ENCODE data around the gene ARHGEF17. TPM values are rescaled to one million over a fixed set of nuclear protein-coding genes. Genes with fewer than 3 reads are reported as not detected.

The ARHGEF17 gene
- total RNA-seq, 1 experiment from 2014 or later = 77.9 TPM

DNA sequence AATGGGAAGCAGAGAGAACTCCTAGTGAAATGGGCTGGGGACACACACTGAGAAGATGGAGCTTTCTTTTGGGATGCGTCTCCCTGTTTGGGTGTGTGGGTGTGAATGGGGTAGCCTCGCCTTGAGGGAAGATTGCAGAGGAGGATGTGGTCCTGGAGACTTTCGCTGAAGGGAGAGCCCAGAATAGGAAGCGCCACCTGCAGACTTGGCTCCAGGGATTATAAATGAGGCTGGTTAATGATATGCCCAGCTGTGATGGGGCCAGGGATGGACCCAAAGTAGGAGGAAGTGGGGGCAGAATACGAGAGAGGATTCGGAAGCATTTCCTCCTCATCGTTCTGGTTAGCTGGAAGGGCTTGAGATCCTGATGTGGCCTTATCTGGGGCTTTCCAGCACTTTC is 81.8 kb downstream of the ARHGEF17 start:
- BruUV-seq (replicated peaks) = no TSS peak
- H3K27me3 Mint-ChIP-seq (ENCODE audit: insufficient read depth, unreplicated experiment) = no peaks in the 10 kb centered on the region
- no peaks in the 10 kb centered on the region for H3K9me3 Mint-ChIP-seq (ENCODE audit: unreplicated experiment)
- no peak for DNase-seq
- TF ChIP-seq, protein P1, sequence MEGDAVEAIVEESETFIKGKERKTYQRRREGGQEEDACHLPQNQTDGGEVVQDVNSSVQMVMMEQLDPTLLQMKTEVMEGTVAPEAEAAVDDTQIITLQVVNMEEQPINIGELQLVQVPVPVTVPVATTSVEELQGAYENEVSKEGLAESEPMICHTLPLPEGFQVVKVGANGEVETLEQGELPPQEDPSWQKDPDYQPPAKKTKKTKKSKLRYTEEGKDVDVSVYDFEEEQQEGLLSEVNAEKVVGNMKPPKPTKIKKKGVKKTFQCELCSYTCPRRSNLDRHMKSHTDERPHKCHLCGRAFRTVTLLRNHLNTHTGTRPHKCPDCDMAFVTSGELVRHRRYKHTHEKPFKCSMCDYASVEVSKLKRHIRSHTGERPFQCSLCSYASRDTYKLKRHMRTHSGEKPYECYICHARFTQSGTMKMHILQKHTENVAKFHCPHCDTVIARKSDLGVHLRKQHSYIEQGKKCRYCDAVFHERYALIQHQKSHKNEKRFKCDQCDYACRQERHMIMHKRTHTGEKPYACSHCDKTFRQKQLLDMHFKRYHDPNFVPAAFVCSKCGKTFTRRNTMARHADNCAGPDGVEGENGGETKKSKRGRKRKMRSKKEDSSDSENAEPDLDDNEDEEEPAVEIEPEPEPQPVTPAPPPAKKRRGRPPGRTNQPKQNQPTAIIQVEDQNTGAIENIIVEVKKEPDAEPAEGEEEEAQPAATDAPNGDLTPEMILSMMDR (IDR thresholded peaks at IDR 0.05; ENCODE audit: insufficient read depth in 1 of 2, low read depth in 1 of 2, low read length in 1 of 2, severe bottlenecking in 1 of 2, unreplicated experiment in 1 of 2) = no peak
- Histone ChIP-seq H3K27me3 (replicated peaks; ENCODE audit: control insufficient read depth, insufficient read depth, low read length) (no peaks in the 10 kb centered on the region), H3K9me3 (no peaks in the 10 kb centered on the region), H3K4me1 (peaks cover 4% of the 10 kb centered on the region), H3K36me3 (ENCODE audit: control insufficient read depth, insufficient read depth, low read length) (no peaks in the 10 kb centered on the region), H3K4me3 (ENCODE audit: low read depth, low read length) (no peak overlapping the region)
- ChIA-PET CTCF (no interaction called here), POLR2A (interaction anchor here (0.6 kb wide), 1 partner anchor 13 kb away, joined by 6 read pairs; no protein-coding TSS in a partner anchor)
- no peak overlapping the region for H3K4me3 Mint-ChIP-seq (ENCODE audit: unreplicated experiment)
- peaks cover 14% of the 10 kb centered on the region for H3K36me3 Mint-ChIP-seq (ENCODE audit: insufficient read depth, unreplicated experiment)
- H3K4me1 Mint-ChIP-seq (ENCODE audit: low read depth, unreplicated experiment) = no peaks in the 10 kb centered on the region
- H3K27ac Mint-ChIP-seq (ENCODE audit: unreplicated experiment) = no peak overlapping the region
- intact Hi-C loops (cut with micrococcal nuclease; ENCODE audit: unreplicated experiment) = no loop called here

DNA sequence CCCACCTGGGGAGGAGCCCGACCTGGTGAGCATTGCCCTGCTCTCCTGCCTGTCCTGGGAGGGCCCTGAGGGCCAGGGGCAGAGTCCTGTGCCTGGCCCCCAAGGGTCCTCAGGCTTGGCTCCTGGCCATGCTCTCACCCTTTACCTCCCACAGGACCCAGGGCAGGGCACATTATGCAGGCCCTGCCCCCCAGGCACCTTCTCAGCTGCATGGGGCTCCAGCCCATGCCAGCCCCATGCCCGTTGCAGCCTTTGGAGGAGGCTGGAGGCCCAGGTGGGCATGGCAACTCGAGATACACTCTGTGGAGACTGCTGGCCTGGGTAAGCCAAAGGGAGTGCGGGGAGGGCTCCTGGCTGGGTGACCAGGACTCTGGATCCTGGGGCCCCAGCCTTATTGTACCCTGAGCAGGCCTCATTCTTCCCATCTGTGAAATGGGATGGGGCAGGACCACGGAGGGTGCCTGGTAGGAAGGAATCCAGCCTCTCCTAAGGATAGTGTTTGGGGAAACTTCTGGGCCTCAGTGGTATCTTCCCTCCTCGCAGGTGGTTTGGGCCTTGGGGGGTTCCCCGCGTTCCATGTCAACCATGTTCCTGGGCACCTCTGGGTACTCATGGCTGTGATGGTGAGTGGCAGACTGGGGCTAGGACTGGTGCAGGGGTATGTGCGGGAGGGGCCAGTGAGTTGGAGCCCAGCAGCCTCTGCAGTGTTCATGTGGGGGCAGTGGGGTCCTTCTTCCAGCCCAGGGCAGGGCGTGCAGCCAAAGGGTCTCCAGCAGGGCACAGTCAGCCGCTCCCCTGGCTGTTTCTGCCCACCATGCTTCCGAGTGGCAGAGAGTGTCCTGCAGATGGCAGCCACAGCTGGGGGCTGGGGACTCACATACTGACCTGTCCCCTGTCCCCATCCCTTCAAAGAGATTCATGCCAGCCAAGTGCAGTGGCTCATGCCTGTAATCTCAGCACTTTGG is 82.8 kb downstream of the ARHGEF17 start:
- Histone ChIP-seq H3K36me3 (ENCODE audit: control insufficient read depth, insufficient read depth, low read length) (no peaks in the 10 kb centered on the region), H3K4me3 (ENCODE audit: low read depth, low read length) (no peak overlapping the region), H3K27me3 (replicated peaks; ENCODE audit: control insufficient read depth, insufficient read depth, low read length) (no peaks in the 10 kb centered on the region), H3K9me3 (no peaks in the 10 kb centered on the region), H3K4me1 (peaks cover 4% of the 10 kb centered on the region)
- Mint-ChIP-seq H3K27me3 (ENCODE audit: insufficient read depth, unreplicated experiment) (no peaks in the 10 kb centered on the region), H3K36me3 (ENCODE audit: insufficient read depth, unreplicated experiment) (peaks cover 14% of the 10 kb centered on the region), H3K4me3 (ENCODE audit: unreplicated experiment) (no peak overlapping the region), H3K27ac (ENCODE audit: unreplicated experiment) (no peak overlapping the region), H3K9me3 (ENCODE audit: unreplicated experiment) (no peaks in the 10 kb centered on the region), H3K4me1 (ENCODE audit: low read depth, unreplicated experiment) (no peaks in the 10 kb centered on the region)
- no peak for DNase-seq
- BruUV-seq (replicated peaks) = no TSS peak
- intact Hi-C loops (cut with micrococcal nuclease; ENCODE audit: unreplicated experiment) = no loop called here
- ChIA-PET CTCF (interaction anchor here (0.5 to 0.6 kb wide), 2 partner anchors 40 to 84 kb away, joined by 4 to 8 read pairs; no protein-coding TSS in a partner anchor), POLR2A (no interaction called here)
- TF ChIP-seq, protein P1 (IDR thresholded peaks at IDR 0.05; ENCODE audit: insufficient read depth in 1 of 2, low read depth in 1 of 2, low read length in 1 of 2, severe bottlenecking in 1 of 2, unreplicated experiment in 1 of 2) = no peak

DNA sequence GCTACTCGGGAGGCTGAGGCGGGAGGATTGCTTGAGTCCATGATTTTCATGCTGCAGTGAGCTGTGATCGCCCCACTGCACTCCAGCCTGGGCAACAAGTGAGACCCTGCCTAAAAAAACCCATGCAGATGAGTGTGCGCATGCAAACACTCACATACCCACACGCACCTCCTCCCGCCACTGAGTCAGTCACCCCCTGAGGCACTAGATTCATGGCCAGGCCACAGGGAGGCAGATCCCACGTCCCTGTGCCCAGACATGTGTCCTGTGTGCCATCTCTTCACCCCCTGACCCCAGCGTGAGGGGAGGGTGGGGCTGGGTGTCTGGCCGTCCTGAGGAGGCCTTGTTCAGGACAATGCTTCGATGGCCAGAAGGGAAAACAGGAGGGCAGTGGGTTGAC is 83.6 kb downstream of the ARHGEF17 start:
- CTCF ChIA-PET = interaction anchor here (0.6 kb wide), 1 partner anchor 84 kb away, joined by 8 read pairs; no protein-coding TSS in a partner anchor
- H3K27me3 Mint-ChIP-seq (ENCODE audit: insufficient read depth, unreplicated experiment) = no peaks in the 10 kb centered on the region
- H3K27ac Mint-ChIP-seq (ENCODE audit: unreplicated experiment) = no peak overlapping the region
- DNase-seq = no peak
- no peaks in the 10 kb centered on the region for H3K9me3 Mint-ChIP-seq (ENCODE audit: unreplicated experiment)
- intact Hi-C loops (cut with micrococcal nuclease; ENCODE audit: unreplicated experiment) = no loop called here
- H3K27me3 ChIP-seq (replicated peaks; ENCODE audit: control insufficient read depth, insufficient read depth, low read length) = no peaks in the 10 kb centered on the region
- no peak overlapping the region for H3K4me3 ChIP-seq (ENCODE audit: low read depth, low read length)
- no peaks in the 10 kb centered on the region for H3K36me3 ChIP-seq (ENCODE audit: control insufficient read depth, insufficient read depth, low read length)
- no peaks in the 10 kb centered on the region for H3K4me1 Mint-ChIP-seq (ENCODE audit: low read depth, unreplicated experiment)
- peaks cover 20% of the 10 kb centered on the region for H3K36me3 Mint-ChIP-seq (ENCODE audit: insufficient read depth, unreplicated experiment)
- TF ChIP-seq, protein P1 (IDR thresholded peaks at IDR 0.05; ENCODE audit: insufficient read depth in 1 of 2, low read depth in 1 of 2, low read length in 1 of 2, severe bottlenecking in 1 of 2, unreplicated experiment in 1 of 2) = no peak
- no TSS peak for BruUV-seq (replicated peaks)
- H3K4me1 ChIP-seq = no peaks in the 10 kb centered on the region
- H3K4me3 Mint-ChIP-seq (ENCODE audit: unreplicated experiment) = no peak overlapping the region
- POLR2A ChIA-PET = no interaction called here
- no peaks in the 10 kb centered on the region for H3K9me3 ChIP-seq

All from Caco-2 (cell line).